HG02981 (cell line): ENCODE measurements around the gene MTMR12.
"Not testable (repeated sequence)": the region's sequence is repeated elsewhere in the genome, so short reads cannot be mapped to it uniquely, and the experiment has no call there.

Experiments
- ATAC-seq: cut with Tn5 transposase; IDR thresholded peaks from one replicate; pipeline ENCODE4 v1.9.1; 2021; ENCODE audit warnings: mild to moderate bottlenecking, moderate library complexity; ENCODE audit not compliant: unreplicated experiment

Gene MTMR12

DNA sequence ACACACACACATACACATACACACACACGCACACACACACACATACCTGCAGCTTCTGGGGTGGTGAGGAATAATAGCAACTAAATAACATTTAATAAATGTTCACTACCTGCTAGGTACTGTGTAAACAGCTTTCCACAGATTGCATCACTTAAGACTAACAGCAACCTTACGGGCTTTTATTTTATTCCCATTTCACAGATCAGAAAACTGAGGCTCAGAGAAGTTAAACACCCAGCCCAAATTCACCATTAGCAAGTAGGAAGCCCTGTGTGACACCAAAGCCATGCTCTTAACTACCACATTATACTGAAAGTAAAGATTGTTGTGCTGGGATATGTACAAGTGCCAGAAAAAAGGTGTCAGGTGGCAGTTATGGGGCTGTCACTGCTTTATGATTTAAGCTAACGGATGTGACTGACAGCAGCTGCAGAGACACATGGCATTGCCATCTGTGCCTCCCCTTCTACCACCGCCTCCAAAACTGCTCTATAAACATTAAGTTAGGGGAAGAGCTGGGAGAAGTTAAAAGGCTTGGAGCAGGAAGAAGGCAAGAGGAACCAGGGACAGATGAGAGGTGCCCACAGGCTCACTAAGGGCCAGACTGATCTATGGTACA lies 13.6 kb downstream of the MTMR12 start:
- ATAC-seq = no peak

DNA sequence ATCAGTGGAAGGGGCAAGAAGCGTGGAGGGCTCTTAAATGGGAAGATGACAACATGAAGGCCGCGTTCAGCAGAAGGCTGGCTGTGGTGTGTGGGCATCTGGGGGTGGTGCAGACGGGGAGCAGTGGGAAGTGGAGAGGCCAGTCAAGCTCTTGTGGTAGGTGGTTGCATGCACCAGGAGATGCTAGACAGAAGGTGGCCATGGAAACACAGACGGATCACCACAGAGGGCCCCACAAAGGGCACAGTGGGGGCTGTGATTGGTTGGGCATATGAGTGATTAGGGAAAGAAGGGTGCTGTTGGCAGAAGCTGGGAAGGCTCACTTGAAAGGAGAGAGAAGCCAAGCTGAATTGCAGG lies 14.7 kb downstream of the MTMR12 start:
- ATAC-seq = peak; percentile 79

DNA sequence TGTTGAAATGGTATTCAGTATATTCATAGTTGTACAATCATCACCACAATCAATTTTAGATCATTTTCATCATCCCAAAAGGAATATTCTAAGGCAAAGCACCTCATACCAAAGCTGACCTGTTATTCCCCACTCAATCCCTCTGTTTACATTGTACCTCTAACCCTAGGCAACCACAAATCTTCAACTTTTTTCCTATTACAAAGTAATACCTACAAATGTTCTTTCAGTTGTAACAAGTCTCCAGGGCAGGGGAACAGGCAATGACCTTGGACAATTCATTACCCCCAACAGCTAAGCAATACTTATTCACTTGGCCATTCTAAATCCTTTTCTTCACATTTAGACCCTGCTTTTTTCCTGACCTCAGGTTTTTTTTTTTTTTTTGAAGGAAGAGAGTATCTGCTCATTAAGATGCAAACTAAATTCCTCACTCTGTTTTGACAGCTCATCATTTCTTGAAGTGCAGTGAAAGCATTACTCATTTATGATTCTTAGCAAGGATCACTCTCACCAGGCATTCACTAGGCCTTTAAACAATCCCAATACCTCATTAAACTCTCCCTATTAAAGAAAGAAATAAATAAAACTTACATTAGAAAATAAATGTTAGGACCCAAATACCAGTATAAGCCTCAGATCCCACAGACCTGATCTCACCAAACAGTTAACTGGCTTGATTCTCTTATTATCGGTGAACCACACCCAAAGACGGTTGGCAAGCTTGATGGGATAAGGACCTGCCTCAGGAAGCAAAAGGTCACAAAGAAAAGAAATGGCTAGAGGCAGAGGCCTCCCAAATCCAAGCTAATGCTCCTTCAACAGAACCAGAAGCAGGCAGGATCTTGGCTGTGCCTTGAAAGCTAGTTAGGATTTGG lies 15.3 kb downstream of the MTMR12 start:
- peak; percentile 10 for ATAC-seq

DNA sequence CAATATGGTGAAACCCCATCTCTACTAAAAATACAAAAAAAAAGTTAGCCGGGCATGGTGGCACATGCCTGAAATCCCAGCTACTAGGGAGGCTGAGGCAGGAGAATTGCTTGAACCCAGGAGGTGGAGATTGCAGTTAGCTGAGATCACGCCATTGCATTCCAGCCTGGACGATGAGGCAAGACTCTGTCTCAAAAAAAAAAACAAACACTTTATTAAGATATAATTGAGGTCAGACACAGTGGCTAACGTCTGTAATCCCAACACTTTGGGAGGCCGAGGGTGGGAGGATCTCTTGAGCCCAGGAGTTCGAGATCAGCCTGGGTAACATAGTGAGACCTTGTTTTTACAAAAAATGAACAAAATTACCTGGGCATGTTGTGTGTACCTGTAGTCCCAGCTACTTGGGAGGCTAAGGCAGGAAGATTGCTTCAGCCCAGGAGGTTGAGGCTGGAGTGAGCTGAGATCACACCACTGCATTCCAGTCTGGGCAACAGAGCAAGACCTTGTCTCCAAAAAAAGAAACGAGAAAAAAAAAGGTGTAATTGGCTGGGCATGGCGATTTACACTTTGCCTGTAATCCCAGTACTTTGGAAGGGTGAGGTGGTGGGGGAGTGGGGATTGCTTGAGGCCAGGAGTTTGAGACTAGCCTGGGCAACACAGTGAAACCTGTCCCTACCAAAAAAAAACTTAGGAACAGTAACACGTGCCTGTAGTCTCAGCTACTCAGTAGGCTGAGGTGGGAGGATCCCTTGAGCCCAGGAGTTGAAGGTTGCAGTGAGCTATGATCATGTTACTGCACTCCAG lies 16.6 kb downstream of the MTMR12 start:
- ATAC-seq = not testable (repeated sequence)

DNA sequence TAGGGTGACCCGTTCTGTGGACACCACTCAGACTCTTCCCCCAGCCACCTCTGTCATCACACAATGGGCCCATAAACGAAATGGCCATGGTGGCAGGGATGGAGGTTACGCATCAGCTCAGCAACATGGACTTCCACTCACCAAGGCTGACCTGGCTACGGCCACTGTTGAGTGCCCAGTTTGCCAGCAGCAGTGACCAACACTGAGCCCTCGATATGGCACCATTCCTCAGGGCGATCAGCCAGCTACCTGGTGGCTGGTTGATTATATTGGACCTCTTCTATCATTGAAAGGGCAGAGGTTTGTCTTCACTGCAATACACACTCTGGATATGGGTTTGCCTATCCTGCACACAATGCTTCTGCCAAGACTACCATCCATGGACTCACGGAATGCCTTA lies 21.1 kb downstream of the MTMR12 start:
- ATAC-seq = no peak

DNA sequence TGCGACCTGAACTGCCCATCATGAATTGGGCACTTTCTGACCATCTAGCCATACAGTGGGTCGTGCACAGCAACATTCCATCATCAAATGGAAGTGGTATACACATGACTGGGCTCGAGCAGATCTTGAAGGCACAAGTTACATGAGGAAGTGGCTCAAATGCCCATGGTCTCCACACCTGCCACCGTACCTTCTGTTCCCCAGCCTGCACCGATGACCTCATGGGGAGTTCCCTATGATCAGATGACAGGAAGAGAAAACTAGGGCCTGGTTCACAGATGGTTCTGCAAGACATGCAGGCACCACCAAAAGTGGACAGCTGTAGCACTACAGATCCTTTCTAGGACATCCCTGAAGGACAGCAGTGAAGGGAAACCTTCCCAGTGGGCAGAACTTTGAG lies 21.8 kb downstream of the MTMR12 start:
- peak; percentile 73 for ATAC-seq

DNA sequence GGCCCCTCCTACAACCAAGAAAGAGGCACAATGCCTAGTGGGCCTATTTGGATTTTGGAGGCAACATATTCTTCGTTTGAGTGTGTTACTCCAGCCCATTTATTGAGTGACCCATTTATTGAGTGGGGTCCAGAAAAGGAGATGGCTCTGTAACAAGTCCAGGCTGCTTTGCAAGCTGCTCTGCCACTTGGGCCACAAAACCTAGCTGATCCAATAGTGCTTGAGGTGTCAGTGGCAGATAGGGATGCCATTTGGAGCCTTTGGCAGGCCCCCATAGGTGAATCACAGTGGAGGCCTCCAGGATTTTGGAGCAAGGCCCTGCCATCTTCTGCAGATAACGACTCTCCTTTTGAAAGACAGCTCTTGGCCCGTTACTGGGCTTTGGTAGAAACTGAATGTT lies 22.2 kb downstream of the MTMR12 start:
- not testable (repeated sequence) for ATAC-seq

DNA sequence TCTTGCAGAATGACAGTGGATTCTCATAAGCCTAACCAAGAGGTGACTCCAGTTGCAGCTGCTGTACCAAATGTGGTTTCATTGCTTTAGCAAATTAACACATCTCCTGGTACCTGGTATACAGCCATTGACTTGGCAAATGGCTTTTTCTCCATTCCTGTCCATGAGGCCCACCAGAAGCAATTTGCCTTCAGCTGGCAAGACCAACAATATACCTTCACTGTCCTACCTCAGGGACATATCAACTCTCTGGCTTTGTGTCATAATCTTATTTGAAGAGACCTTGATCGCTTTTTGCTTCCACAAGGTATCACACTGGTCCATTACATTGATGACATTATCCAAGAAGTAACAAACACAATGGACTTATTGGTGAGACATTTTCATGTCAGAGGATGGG lies 22.8 kb downstream of the MTMR12 start:
- ATAC-seq = not testable (repeated sequence)

DNA sequence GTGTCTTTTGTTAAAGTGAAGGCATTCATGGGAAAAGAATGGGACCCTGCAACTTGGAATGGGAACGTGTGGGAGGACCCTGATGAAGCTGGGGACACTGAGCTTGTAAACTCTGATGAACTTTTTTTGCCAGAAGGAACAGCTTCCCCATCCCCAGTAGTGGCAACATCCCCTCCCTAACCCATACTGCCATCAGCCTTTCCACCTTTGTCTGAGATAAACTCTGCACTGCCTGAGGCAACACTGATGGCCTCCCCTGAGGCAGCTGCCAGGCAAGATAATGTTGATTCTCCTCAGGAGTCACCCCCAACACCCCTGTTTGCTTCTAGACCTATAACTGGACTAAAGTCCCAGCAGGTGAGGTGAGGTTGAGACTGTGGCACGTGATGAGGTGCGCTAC lies 24.6 kb downstream of the MTMR12 start:
- ATAC-seq = not testable (repeated sequence)

DNA sequence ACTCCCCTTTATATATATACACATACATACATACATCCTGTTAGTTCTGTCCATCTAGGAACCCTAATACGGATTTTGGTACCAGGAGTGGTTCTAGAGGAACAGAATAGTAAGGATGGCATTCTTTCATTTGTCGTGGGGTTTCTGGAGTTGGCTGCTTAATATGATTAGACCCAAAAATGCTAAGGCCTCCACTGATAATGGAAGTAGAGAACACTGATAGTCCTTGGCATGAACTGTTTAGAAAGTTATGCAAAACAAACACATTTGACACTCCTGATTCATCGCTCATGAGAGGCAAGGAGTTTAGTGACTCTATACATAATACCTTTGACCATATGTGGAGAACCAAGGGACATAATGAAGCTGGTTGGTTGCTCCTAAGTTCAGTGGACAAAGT lies 25.2 kb downstream of the MTMR12 start:
- not testable (repeated sequence) for ATAC-seq

DNA sequence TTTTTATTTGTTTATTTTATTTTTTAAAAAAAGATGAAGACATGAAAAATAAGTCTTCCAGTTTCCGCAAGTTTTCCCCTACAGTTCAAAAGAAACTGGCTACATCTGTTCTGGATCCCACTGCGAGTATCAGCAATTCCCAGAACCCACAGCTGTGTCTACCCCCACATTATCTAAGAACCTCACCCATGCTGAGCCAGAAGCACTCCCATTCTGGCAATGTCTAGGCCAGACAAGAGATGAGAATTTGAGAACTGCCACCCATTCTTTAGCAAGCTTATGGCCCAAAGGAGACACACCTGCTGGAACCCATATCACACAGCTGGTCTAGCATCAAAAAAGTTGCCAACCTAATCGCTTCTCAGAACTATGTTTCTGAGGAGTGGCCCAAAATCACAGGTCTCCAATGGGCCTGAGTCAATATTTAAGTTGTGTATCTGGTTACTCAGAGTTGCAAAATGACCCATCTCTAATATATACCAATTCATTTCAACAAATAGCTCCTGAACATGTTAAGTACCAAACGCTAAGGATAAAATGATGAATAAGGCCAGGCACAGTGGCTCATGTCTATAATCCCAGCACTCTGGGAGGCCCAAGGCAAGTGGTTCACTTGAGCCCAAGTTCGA lies 27.1 kb downstream of the MTMR12 start:
- ATAC-seq = no peak

DNA sequence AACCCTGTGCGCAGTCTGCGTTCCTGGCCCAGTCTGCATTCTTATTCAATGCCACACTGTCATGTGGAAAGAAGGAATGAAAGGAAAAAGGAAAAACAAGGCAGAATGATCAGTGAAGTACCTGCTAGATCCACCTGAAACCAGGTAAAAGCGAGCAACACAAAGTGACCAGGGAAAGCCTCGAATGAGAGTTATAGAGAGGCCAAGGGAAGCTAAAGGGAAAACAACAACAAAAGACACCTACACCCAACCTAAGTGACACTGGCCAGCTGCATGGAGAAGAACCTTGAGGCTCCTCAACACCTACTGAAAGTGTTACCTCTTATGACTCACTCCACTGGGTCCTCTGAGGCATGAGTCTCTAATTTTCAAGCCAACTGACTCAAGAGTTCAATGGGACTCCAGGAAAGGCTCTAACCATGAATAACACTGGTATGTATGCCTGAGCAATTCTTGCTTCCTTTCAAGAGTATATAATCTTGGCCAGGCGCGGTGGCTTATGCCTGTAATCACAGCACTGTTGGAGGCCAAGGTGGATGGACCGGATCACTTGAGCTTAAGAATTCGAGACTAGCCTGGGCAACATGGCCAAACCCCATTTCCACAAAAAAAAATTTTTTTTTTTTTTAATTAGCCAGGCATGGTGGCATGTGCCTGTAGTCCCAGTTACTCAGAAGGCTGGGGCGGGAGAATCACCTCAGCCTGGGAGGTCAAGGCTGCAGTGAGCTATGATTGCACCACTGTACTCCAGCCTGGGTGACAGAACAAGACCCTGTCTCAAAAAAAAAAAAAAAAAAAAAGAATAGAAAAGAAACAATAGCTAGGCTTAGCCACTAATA lies 29.0 kb downstream of the MTMR12 start:
- ATAC-seq = peak; percentile 47

DNA sequence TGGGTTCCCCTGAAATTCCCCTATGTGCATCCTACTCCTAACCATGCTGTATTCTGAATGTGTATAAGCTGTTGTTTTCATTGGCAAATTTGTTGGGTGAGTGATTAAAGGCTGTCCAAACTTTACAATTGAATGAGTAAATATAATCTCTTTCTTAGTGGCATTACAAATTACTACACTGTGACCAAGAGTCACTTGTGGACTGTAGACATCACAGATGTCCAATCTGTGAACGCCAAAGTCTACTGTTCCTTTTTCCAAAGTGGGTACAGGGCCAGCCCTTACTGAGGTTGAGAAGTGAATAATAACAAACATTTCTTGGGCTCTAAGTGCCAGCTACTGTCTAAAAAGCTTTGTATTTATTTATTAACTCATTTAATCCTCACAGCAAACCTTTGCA lies 29.7 kb downstream of the MTMR12 start:
- no peak for ATAC-seq

DNA sequence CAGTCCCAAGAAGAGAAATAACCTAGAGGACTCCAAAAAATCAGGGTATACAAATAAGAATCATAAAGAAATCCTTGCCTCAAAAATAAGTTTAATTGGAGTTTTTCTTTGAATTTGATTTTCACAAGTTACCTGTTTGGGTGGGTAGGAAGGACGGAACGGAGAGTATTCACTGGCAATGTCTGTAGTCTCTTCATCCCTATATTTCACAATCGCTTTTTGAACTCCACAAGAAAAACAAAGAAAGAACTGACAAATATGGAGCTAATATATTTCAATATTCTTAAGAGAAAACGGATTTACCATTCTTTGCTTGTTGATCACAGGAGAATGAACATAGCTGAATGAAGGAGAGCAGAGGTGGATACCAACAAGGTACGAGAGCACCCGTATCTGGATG lies 30.1 kb downstream of the MTMR12 start:
- no peak for ATAC-seq

DNA sequence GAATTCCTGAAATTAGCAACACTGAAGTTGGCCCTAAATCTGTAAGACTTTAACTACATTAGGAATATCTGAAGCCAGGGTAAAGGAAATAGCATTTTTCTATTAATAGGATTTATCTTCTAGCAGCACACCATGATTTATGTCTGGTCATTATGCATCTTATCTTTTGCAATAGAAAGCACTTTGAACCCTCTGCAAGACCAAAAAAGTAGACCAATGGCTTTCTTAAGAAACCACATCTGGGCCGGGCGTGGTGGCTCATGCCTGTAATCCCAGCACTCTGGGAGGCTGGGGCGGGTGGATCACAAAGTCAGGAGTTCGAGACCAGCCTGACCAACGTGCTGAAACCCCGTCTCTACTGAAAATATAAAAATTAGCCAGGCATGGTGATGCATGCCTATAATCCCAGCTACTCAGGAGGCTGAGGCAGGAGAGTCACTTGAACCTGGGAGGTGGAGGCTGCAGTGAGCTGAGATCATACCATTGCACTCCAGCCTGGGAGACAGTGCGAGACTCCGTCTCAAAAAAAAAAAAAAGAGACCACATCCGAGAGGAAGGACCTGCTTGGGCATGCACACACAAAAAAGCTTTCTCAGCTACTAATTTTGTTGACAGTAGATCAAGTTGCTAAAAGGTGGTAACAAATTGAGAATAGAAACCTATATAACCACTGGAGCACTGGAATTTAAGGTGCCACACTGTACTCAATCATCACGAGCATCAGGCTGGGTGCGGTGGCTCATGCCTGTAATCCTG lies 31.2 kb downstream of the MTMR12 start:
- ATAC-seq = not testable (repeated sequence)

DNA sequence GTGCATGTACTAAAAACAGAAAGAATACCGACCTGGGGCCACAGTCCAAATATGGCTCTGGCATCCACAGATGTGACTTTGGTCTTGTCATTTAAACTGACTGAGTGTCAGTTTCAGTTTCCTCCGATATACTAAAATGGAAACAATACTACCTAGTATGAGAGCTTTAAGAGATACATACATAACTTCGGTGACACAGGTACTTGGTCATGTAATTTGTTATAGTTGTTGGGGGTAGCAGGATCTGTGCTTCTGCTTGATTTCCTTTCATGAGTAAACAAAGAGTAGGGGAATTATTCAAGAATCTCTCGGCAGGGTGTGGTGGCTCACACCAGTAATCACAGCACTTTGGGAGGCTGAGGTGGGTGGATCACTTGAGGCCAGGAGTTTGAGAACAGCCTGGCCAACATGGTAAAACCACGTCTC lies 32.1 kb downstream of the MTMR12 start:
- ATAC-seq = peak; percentile 76

DNA sequence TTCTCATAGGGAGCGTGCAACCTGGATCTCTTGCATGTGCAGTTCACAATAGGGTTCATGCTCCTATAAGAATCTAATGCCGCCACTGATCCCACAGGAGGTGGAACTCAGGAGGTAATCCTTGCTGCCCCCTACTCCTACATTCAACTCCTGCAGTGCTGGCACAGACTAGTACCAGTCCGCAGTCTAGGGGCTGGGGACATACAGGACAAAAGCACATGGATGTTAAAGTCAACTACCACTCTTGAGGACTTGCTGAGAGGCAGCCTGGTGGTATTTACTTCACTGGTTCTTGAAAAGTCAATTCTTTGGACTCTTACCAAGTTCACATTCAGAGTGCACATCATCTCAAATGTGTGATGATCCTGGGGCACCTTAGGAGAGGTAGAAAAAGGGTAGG lies 33.0 kb downstream of the MTMR12 start:
- no peak for ATAC-seq

DNA sequence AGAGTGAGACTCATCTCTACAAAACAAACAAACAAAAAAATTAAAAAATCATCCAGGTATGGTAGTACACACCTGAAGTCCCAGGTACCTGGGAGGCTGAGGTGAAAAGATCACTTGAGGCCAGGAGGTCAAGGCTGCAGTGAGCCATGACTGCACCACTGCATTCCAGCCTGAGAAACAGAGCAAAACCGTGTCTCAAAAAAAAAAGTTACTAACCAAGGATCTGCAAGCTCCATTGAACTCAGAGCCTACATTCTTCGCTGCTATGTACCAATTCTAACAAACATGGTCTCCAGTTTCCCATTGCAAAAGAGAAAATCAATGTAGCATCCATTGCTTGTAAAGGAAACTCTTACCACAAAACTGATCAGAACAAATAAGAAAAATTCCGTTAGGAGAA lies 33.5 kb downstream of the MTMR12 start:
- ATAC-seq = no peak

DNA sequence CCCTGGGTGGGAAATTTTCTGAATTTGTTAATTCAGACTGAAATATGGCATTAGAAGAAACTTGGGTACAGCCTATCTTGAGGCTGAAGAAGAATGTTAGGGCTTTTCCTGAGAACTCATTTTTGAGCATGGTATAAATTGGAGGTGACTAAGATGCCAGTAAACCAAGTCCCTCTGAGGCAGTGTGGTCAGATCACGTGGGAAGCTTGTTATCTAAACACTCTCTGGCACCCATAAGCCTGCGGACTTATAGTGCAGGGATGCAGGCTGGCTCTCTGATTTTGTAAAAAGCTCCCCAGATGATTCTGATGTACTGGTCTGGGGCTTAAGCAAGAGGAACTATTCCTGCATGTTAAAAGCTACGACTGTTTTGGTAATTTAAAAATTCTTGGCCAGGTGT lies 34.3 kb downstream of the MTMR12 start:
- no peak for ATAC-seq

DNA sequence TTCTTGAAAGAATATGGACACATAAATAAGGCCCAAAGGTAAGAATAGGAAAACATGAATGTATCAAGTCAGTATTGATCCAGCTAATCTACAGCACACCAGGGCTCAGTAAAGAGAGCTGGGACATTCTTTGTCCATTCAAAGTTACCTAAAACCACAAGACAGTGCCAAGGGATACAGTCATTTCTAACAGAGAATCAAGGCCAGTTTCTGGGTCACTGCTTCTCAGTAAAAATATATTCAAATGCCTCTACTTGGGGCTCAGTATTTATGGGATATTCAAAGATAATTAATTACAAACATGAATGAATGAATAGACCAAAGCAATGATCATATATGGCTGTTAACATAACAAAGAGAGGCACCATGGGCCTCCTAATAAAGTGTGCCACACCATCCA lies 34.9 kb downstream of the MTMR12 start:
- ATAC-seq = peak; percentile 34
